Vagina (tissue), 2 donors: ENCODE measurements around the gene SUPT5H. TPM values are rescaled to one million over a fixed set of nuclear protein-coding genes. Genes with fewer than 3 reads are reported as not detected.

Experiments
- DNase-seq, 2 donors: peaks; one replicate each; pipeline ENCODE4 v3.0.0-alpha.2; 2017; ENCODE audit errors: extremely low spot score in 2 of 2
- H3K27ac ChIP-seq: fragments of 200-600 bp; sonication (generic); one replicate; pipeline ENCODE4 v1.5.1; 2019
- H3K27me3 ChIP-seq: fragments of 200-600 bp; sonication (generic); one replicate; pipeline ENCODE4 v1.5.1; 2019
- H3K36me3 ChIP-seq, 2 donors: fragments of 200-600 bp; sonication (generic); one replicate each; pipeline ENCODE4 v1.5.1; 2017 to 2019
- H3K4me1 ChIP-seq: fragments of 200-600 bp; sonication (generic); one replicate; pipeline ENCODE4 v1.5.1; 2019
- H3K4me3 ChIP-seq, 2 donors: fragments of 200-600 bp; sonication (generic); 1 replicate in 1 of 2; 2 replicates in 1 of 2; pipeline ENCODE4 v1.5.1; 2016 to 2019
- H3K9me3 ChIP-seq: fragments of 200-600 bp; sonication (generic); one replicate; pipeline ENCODE4 v1.5.1; 2019
- CTCF ChIP-seq, 3 experiments: fragments of 450-650 bp in 2 of 3; fragments of 200-600 bp in 1 of 3; sonication (generic) in 1 of 3; IDR thresholded peaks; one replicate each; pipeline ENCODE4 v1.5.1; 2017 to 2019; ENCODE audit warnings: antibody characterized with exemption in 3 of 3, mild to moderate bottlenecking in 2 of 3, moderate library complexity in 2 of 3
- POLR2A ChIP-seq, 2 donors: fragments of 450-650 bp; IDR thresholded peaks; one replicate each; pipeline ENCODE4 v1.6.1; 2017; ENCODE audit warnings: antibody characterized with exemption in 2 of 2, mild to moderate bottlenecking in 2 of 2, moderate library complexity in 2 of 2
- POLR2AphosphoS5 ChIP-seq, 2 donors: sonication (generic); formaldehyde crosslinking; IDR thresholded peaks; one replicate each; pipeline ENCODE4 v1.9.0; 2017; ENCODE audit warnings: antibody characterized with exemption in 2 of 2, mild to moderate bottlenecking in 2 of 2, low read depth in 1 of 2; ENCODE audit not compliant: insufficient read depth in 1 of 2
- intact Hi-C: fragments of 100-400 bp; cut with DNase I; formaldehyde crosslinking; loops from one replicate; pipeline ENCODE4 v1.15.1; 2023
- total RNA-seq: library from RNA; depleted of rRNA; stranded (reverse); fragments of >200 nt; gene quantifications from one replicate; pipeline ENCODE4 v1.2.3, GENCODE V29; 2016

Gene SUPT5H
- total RNA-seq, 1 donor from 2014 or later, result 113 TPM

- H3K4me1 ChIP-seq, result peaks cover 49% of the 10 kb centered on the region
- intact Hi-C loops, result no loop called here
- H3K4me3 ChIP-seq, result peak overlapping the region; percentile 92 to 97
- H3K36me3 ChIP-seq, result peaks cover 0 to 32% of the 10 kb centered on the region in 2 donors
- H3K9me3 ChIP-seq, result no peaks in the 10 kb centered on the region
- peak overlapping the region; percentile 100 for H3K27ac ChIP-seq
- no peak for TF ChIP-seq POLR2AphosphoS5 (IDR thresholded peaks at IDR 0.05; ENCODE audit: insufficient read depth in 1 of 2, low read depth in 1 of 2)
- no peak for TF ChIP-seq POLR2A (IDR thresholded peaks at IDR 0.05)
- TF ChIP-seq CTCF (IDR thresholded peaks at IDR 0.05), result no peak
- H3K27me3 ChIP-seq, result no peaks in the 10 kb centered on the region
- no peak for DNase-seq
Measured at GRCh38 chr19:39415111-39416046, 30.0 kb upstream of the SUPT5H start.

- no peaks in the 10 kb centered on the region for H3K9me3 ChIP-seq
- H3K36me3 ChIP-seq, result peaks cover 0 to 37% of the 10 kb centered on the region in 2 donors
- no peak for DNase-seq
- H3K4me1 ChIP-seq, result peaks cover 39% of the 10 kb centered on the region
- intact Hi-C loops, result no loop called here
- H3K27me3 ChIP-seq, result no peaks in the 10 kb centered on the region
- H3K27ac ChIP-seq, result no peak overlapping the region
- no peak for TF ChIP-seq CTCF (IDR thresholded peaks at IDR 0.05)
- TF ChIP-seq POLR2AphosphoS5 (IDR thresholded peaks at IDR 0.05; ENCODE audit: insufficient read depth in 1 of 2, low read depth in 1 of 2), result no peak
- TF ChIP-seq POLR2A (IDR thresholded peaks at IDR 0.05), result no peak
- no peak overlapping the region for H3K4me3 ChIP-seq
Measured at GRCh38 chr19:39416152-39417120, 28.9 kb upstream of the SUPT5H start.

- Histone ChIP-seq H3K4me3 (no peak overlapping the region), H3K27me3 (no peaks in the 10 kb centered on the region), H3K9me3 (no peaks in the 10 kb centered on the region), H3K4me1 (peaks cover 36% of the 10 kb centered on the region), H3K36me3 (peaks cover 0 to 37% of the 10 kb centered on the region in 2 donors), H3K27ac (no peak overlapping the region)
- TF ChIP-seq POLR2AphosphoS5 (IDR thresholded peaks at IDR 0.05; ENCODE audit: insufficient read depth in 1 of 2, low read depth in 1 of 2) (no peak), POLR2A (IDR thresholded peaks at IDR 0.05) (no peak), CTCF (IDR thresholded peaks at IDR 0.05) (no peak)
- intact Hi-C loops, result no loop called here
- DNase-seq, result no peak
Measured at GRCh38 chr19:39417463-39418181, 27.8 kb upstream of the SUPT5H start.

GRCh38 chr19:39419003-39419402 is 26.4 kb upstream of the SUPT5H start:
- TF ChIP-seq POLR2AphosphoS5 (IDR thresholded peaks at IDR 0.05; ENCODE audit: insufficient read depth in 1 of 2, low read depth in 1 of 2), result no peak
- TF ChIP-seq POLR2A (IDR thresholded peaks at IDR 0.05), result no peak
- TF ChIP-seq CTCF (IDR thresholded peaks at IDR 0.05), result no peak
- no peaks in the 10 kb centered on the region for H3K27me3 ChIP-seq
- intact Hi-C loops, result no loop called here
- H3K9me3 ChIP-seq, result no peaks in the 10 kb centered on the region
- no peak overlapping the region for H3K4me3 ChIP-seq
- H3K36me3 ChIP-seq, result peaks cover 0 to 37% of the 10 kb centered on the region in 2 donors
- peaks cover 30% of the 10 kb centered on the region for H3K4me1 ChIP-seq
- DNase-seq, result no peak
- H3K27ac ChIP-seq, result no peak overlapping the region
